Kidney epithelial cell (primary cell): ENCODE measurements around the gene GPR137. TPM values are rescaled to one million over a fixed set of nuclear protein-coding genes. Genes with fewer than 3 reads are reported as not detected.
A peak's percentile ranks its signal among the peaks of the same experiment; 100 is the strongest.
"Not testable (repeated sequence)": the region's sequence is repeated elsewhere in the genome, so short reads cannot be mapped to it uniquely, and the experiment has no call there.

Source experiments
- DNase-seq: peaks from one replicate; pipeline ENCODE4 v3.0.0-alpha.2; 2010; ENCODE audit warnings: low read depth
- H3K27me3 ChIP-seq: 2 replicates; pipeline ENCODE4 v1.6.0; 2011; ENCODE audit warnings: low read length; ENCODE audit not compliant: control insufficient read depth, insufficient read depth
- H3K36me3 ChIP-seq: 2 replicates; pipeline ENCODE4 v1.5.1; 2011; ENCODE audit warnings: low read length; ENCODE audit not compliant: control insufficient read depth, insufficient read depth
- H3K4me3 ChIP-seq: 2 replicates; pipeline ENCODE4 v1.5.1; 2011; ENCODE audit warnings: low read depth, mild to moderate bottlenecking, control low read depth, low read length
- total RNA-seq: library from RNA; depleted of rRNA; stranded (reverse); fragments of >200 nt; gene quantifications from 2 replicates; pipeline ENCODE4 v1.2.3, GENCODE V29; 2015
- TF ChIP-seq, protein P1 (sequence below): IDR thresholded peaks from 2 replicates; pipeline ENCODE4 v1.5.1; 2011; ENCODE audit warnings: mild to moderate bottlenecking, moderate library complexity, low read length, control low read depth, inconsistent platforms; ENCODE audit not compliant: insufficient read depth, poor library complexity, severe bottlenecking

GPR137 gene
- total RNA-seq, 1 donor from 2014 or later = 21.9 TPM

DNA sequence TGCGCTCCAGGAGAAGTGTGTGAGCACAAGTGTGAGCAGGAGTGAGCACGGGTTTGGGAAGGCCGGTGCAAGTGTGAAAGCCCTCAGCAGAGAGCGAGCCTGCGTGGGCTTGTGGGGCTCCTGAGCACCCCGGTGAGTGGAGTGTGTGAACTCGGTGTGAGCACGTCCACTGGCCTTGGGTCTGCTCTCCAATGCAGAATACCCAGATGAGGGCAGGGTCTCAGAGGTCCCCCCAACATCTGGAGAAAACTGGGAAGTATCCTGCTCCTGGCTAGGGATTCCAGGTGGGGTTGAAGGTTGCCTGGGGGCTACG, 20.9 kb downstream of the GPR137 start:
- Histone ChIP-seq H3K4me3 (peak overlapping the region; percentile 51), H3K36me3 (peaks cover 1% of the 10 kb centered on the region), H3K27me3 (no peaks in the 10 kb centered on the region)
- no peak for DNase-seq
- TF ChIP-seq, protein P1, sequence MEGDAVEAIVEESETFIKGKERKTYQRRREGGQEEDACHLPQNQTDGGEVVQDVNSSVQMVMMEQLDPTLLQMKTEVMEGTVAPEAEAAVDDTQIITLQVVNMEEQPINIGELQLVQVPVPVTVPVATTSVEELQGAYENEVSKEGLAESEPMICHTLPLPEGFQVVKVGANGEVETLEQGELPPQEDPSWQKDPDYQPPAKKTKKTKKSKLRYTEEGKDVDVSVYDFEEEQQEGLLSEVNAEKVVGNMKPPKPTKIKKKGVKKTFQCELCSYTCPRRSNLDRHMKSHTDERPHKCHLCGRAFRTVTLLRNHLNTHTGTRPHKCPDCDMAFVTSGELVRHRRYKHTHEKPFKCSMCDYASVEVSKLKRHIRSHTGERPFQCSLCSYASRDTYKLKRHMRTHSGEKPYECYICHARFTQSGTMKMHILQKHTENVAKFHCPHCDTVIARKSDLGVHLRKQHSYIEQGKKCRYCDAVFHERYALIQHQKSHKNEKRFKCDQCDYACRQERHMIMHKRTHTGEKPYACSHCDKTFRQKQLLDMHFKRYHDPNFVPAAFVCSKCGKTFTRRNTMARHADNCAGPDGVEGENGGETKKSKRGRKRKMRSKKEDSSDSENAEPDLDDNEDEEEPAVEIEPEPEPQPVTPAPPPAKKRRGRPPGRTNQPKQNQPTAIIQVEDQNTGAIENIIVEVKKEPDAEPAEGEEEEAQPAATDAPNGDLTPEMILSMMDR = no peak

GRCh38 chr11:64306876-64307622, 21.4 kb downstream of the GPR137 start:
- DNase-seq = no peak
- no peaks in the 10 kb centered on the region for H3K27me3 ChIP-seq
- H3K36me3 ChIP-seq = peaks cover 1% of the 10 kb centered on the region
- TF ChIP-seq, protein P1 = no peak
- H3K4me3 ChIP-seq = peak overlapping the region; percentile 51

- not testable (repeated sequence) for H3K36me3 ChIP-seq, H3K4me3 ChIP-seq, H3K27me3 ChIP-seq, DNase-seq
Measured at GRCh38 chr11:64307795-64308194, 22.1 kb downstream of the GPR137 start.

DNA sequence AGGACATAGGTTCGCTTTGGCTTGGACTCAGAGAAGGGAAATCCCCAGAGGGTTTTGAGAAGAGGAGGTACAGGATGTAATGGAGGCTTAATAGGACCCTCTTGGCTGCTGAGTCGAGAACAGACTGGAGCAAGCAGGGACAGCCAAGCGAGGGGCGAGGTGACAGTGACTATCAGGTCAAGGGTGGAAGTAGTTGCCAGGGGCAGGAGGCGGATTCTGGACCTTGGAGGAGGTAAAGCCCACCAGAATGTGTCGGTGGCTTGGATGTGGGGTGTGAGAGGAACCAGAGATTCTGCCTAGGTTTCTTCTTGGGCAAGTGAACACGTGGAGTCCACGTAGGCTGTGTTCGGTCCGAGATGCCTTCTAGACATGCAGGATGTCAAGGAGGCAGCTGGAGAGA, 27.3 kb downstream of the GPR137 start:
- Histone ChIP-seq H3K27me3 (no peaks in the 10 kb centered on the region), H3K4me3 (no peak overlapping the region), H3K36me3 (peaks cover 4% of the 10 kb centered on the region)
- no peak for DNase-seq
- TF ChIP-seq, protein P1 = no peak

DNA sequence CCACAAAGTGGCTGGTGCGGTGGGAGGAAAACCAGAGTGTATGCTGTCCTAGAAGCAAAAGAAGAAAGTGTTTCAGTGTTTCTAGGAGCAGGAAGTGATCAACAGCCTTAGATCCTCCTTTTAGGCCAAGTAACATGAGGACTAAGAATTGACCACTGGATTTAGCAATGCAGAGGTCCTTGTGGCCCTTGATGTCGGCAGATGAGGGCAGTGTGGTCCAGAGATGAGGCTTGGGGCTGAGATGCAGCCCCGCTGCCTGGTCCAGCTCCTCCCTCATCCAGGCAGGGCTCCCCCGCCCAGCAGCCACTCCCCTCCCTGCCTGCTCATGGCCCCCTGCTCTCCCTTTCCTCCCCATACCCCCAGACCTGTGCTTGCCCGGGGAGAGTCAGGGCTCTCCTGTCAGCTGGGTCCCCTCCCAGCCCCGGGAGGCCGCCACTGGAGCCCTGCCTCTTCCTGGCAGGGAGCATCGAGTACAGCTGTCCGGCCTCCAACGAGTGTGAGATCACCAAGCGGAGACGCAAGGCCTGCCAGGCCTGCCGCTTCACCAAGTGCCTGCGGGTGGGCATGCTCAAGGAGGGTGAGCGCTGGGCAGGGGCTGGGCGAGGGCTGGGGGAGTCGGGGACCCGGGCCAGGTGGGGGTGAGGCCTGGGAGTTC, 28.0 kb downstream of the GPR137 start:
- Histone ChIP-seq H3K4me3 (no peak overlapping the region), H3K27me3 (no peaks in the 10 kb centered on the region), H3K36me3 (peaks cover 4% of the 10 kb centered on the region)
- DNase-seq = no peak
- TF ChIP-seq, protein P1 = no peak

DNA sequence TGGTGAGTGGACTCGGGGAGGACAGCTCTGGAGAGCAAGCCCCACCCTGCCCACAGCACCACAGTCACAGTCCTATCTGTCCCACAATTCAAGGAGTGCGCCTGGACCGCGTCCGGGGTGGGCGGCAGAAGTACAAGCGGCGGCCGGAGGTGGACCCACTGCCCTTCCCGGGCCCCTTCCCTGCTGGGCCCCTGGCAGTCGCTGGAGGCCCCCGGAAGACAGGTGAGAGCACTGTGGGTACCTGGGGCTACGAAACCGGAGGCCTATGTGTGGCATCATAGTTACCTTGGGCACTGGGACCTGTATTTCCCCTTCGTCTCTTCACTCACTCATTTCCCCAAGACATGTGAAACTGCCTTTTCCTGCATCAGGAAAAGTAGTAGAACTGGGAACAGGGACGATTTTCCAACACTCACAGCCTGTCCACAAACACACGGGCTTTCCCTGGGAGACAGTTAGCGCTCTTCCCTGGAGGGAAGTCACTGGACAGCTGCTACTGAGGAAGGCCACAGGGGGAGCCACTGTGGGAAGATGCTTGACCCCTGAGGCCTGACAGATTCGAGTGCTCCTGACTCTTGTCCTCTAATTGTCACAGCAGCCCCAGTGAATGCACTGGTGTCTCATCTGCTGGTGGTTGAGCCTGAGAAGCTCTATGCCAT, 28.6 kb downstream of the GPR137 start:
- TF ChIP-seq, protein P1 = peak; percentile 17
- no peak for DNase-seq
- H3K27me3 ChIP-seq = no peaks in the 10 kb centered on the region
- H3K36me3 ChIP-seq = peaks cover 4% of the 10 kb centered on the region
- H3K4me3 ChIP-seq = no peak overlapping the region
